HEK293 (cell line): ENCODE results near the gene MMP21.

Experiments used
- ZNF157 ChIP-seq: fragments of 450-650 bp; formaldehyde crosslinking; IDR thresholded peaks from 2 replicates; pipeline ENCODE4 v1.5.1; 2016; ENCODE audit warnings: missing biosample characterization, missing genetic modification characterization
- ZNF426 ChIP-seq: fragments of 450-650 bp; formaldehyde crosslinking; IDR thresholded peaks from 2 replicates; pipeline ENCODE4 v1.5.1; 2017; ENCODE audit warnings: missing biosample characterization, missing genetic modification characterization, mild to moderate bottlenecking, inconsistent platforms, moderate library complexity
- ZNF513 ChIP-seq: fragments of 450-650 bp; IDR thresholded peaks from 2 replicates; pipeline ENCODE4 v1.5.1; 2018; ENCODE audit warnings: missing biosample characterization, missing genetic modification characterization
- ZNF530 ChIP-seq: fragments of 450-650 bp; formaldehyde crosslinking; IDR thresholded peaks from 2 replicates; pipeline ENCODE4 v1.5.1; 2016; ENCODE audit warnings: low read depth, missing biosample characterization, missing genetic modification characterization

MMP21 gene

GRCh38 chr10:125719173-125720001 is 56.2 kb downstream of the MMP21 start, which contains the start of gene EDRF1 (continued):
- no peak for TF ChIP-seq ZNF513 (tag by site-specific recombination)
- TF ChIP-seq ZNF157 (tag by site-specific recombination) = no peak
- no peak for TF ChIP-seq ZNF530 (tag by site-specific recombination)
- TF ChIP-seq ZNF426 (tag by site-specific recombination) = no peak
